NCI-H526 (cell line): ENCODE data around the gene ZNF512.
A peak's percentile ranks its signal among the peaks of the same experiment; 100 is the strongest.

Source experiments
- DNase-seq, 2 experiments: peaks; one replicate each; lab custom pipeline; 2025; lab: John Stamatoyannopoulos, UW

Gene ZNF512

GRCh38 chr2:27634291-27634690 is 51.4 kb downstream of the ZNF512 start:
- no peak for DNase-seq

GRCh38 chr2:27636766-27637165 is 53.9 kb downstream of the ZNF512 start:
- no peak for DNase-seq

- no peak for DNase-seq
Observed at GRCh38 chr2:27638037-27638637, 55.3 kb downstream of the ZNF512 start.

GRCh38 chr2:27638709-27639108 is 55.9 kb downstream of the ZNF512 start:
- DNase-seq = no peak

- no peak for DNase-seq
Observed at GRCh38 chr2:27640722-27641245, 57.9 kb downstream of the ZNF512 start.

GRCh38 chr2:27645197-27645596 is 62.4 kb downstream of the ZNF512 start:
- no peak for DNase-seq

- no peak for DNase-seq
Observed at GRCh38 chr2:27647289-27647688, 64.4 kb downstream of the ZNF512 start.

GRCh38 chr2:27647737-27648136 is 64.9 kb downstream of the ZNF512 start:
- DNase-seq = no peak

GRCh38 chr2:27651056-27651455 is 68.2 kb downstream of the ZNF512 start:
- DNase-seq = no peak

GRCh38 chr2:27652341-27652740 is 69.5 kb downstream of the ZNF512 start:
- DNase-seq = no peak

GRCh38 chr2:27652790-27653189 is 69.9 kb downstream of the ZNF512 start:
- DNase-seq = no peak

- DNase-seq = no peak
Observed at GRCh38 chr2:27653397-27653796, 70.6 kb downstream of the ZNF512 start.

- no peak for DNase-seq
Observed at GRCh38 chr2:27655155-27655951, 72.5 kb downstream of the ZNF512 start.

- DNase-seq = no peak
Observed at GRCh38 chr2:27661371-27661770, 78.5 kb downstream of the ZNF512 start.

- DNase-seq = peak; percentile 80 to 88
Observed at GRCh38 chr2:27663285-27664153, 80.7 kb downstream of the ZNF512 start, which contains the start of the genes SLC4A1AP and SUPT7L. Gene SLC4A1AP, plus strand, starts transcription at chr2:27663889. Its CDS starts 26 bp downstream, at chr2:27663915. Gene SUPT7L, minus strand, starts transcription at chr2:27663614. Its CDS starts 1,422 bp downstream, at chr2:27662192.

- DNase-seq = peak in 1 of 2 experiments; percentile 33
Observed at GRCh38 chr2:27664154-27664574, 81.3 kb downstream of the ZNF512 start.

GRCh38 chr2:27664622-27665363 is 82.0 kb downstream of the ZNF512 start:
- DNase-seq = no peak

GRCh38 chr2:27667446-27667845 is 84.6 kb downstream of the ZNF512 start:
- no peak for DNase-seq

GRCh38 chr2:27671235-27671634 is 88.4 kb downstream of the ZNF512 start:
- no peak for DNase-seq
